Measurements from ENCODE around the gene CCDC144A.
"Not testable (repeated sequence)": the region's sequence is repeated elsewhere in the genome, so short reads cannot be mapped to it uniquely, and the experiment has no call there.

Gene CCDC144A

DNA sequence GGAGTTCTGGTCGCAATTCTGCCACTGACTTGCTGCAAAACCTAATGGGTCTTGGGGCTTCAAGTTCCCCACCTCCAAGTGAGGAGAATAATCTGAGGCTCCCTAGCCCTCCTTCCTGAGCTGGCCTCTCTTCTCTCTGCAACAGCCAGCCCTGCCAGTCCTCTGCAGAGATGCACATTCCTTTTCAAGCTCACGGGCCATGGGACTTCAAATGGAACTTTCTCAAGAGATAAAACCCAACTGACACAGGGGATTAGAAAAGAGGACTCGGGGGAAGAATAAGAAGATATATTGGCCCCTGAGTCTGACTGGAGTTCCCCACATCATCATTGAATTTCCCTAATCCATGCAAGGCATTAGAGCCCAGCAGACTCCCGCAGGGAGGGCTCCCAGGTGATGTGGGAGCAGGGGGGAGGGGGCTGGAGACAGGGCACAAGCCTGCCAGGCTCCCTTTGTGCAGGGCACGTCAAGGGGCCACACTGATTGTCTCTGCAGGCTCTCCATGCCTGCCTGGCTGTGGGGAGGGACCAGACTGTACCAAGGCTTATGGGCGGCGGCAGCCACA, 131.0 kb downstream of the CCDC144A start:
- no peak for DNase-seq

DNA sequence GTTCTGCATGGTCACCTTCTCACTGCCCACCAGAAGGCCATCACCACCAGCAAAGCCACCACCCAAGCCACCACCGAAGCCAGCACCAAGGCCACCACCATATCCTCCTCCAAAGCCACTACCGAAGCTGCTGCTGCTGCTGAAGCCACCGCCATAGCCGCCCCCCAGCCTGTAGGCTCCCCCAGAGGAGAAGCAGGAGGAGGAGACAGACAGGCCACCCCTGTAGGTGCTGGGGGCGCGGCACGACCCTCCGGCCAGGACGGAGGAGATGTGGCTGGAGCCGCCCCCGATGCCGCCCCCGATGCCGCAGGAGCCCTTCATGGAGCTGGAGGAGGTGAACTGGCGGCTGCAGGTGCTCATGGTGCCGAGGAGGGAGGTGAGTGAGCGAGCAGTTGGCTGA, 132.1 kb downstream of the CCDC144A start:
- DNase-seq = not testable (repeated sequence)

DNA sequence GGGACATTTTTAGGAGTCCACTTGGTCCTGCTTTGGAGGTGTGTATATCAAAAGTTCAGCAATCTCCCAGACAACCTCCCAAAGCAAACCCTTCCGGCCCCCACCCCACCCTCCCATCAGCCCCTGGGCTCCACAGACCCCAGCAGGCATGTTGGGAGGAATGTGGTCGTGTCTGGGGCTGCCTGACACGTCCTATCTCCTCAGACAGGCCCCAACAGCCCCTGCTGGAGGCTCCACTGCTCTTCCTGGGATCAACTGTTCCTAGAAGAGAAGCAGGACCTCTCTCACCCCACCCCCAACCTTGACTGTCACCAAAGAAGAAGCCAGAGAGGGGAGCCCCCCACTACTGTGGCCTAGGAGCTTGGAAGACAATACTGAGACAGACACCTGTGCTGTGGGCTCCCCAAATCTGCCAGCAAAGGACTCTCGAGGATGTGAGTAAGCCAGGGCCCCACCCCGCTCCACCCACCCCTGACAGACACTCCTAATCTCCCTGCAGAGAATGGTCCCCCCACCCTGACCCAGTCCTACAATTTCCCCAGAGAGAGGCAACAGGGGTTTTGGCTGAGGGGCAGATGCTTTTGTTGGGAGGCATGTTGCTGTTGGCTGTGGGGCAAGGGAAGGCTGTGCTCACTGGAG, 133.8 kb downstream of the CCDC144A start:
- not testable (repeated sequence) for DNase-seq

All from activated gamma-delta T cell (primary cell).